GM20431 (cell line): ENCODE measurements around the gene TAGLN.
"Not testable (repeated sequence)": the region's sequence is repeated elsewhere in the genome, so short reads cannot be mapped to it uniquely, and the experiment has no call there.

Source experiments
- in situ Hi-C: fragments of 300-500 bp; cut with MseI, MboI; formaldehyde crosslinking; loops from one replicate; pipeline ENCODE4 v1.15.0; 2020; ENCODE audit warnings: low sequenced_read_pairs; ENCODE audit not compliant: unreplicated experiment

TAGLN gene

GRCh38 chr11:117193130-117194020, 5.8 kb upstream of the TAGLN start:
- in situ Hi-C loops = no loop called here

- in situ Hi-C loops = no loop called here
These were observed 4.9 kb upstream of the TAGLN start for GRCh38 chr11:117194267-117194666.

GRCh38 chr11:117195258-117195657, 3.9 kb upstream of the TAGLN start:
- in situ Hi-C loops = no loop called here

- in situ Hi-C loops = no loop called here
These were observed 3.4 kb upstream of the TAGLN start for GRCh38 chr11:117195761-117196160.

GRCh38 chr11:117197006-117197405, 2.2 kb upstream of the TAGLN start:
- in situ Hi-C loops = no loop called here

- in situ Hi-C loops = no loop called here
These were observed 1.4 kb upstream of the TAGLN start for GRCh38 chr11:117197516-117198456.

GRCh38 chr11:117198613-117199012, 557 bp upstream of the TAGLN start:
- in situ Hi-C loops = no loop called here

GRCh38 chr11:117199916-117200812, 994 bp downstream of the TAGLN start:
- in situ Hi-C loops = no loop called here

- in situ Hi-C loops = no loop called here
These were observed 1.9 kb downstream of the TAGLN start for GRCh38 chr11:117200813-117201657.

- in situ Hi-C loops = no loop called here
These were observed 2.6 kb downstream of the TAGLN start for GRCh38 chr11:117201658-117202305.

- in situ Hi-C loops = no loop called here
These were observed 3.4 kb downstream of the TAGLN start for GRCh38 chr11:117202386-117203068.

GRCh38 chr11:117203069-117203407, 3.9 kb downstream of the TAGLN start:
- in situ Hi-C loops = no loop called here

GRCh38 chr11:117204283-117205080, 5.3 kb downstream of the TAGLN start:
- in situ Hi-C loops = no loop called here

GRCh38 chr11:117205211-117205818, 6.1 kb downstream of the TAGLN start:
- in situ Hi-C loops = no loop called here

GRCh38 chr11:117206111-117206510, 6.9 kb downstream of the TAGLN start:
- in situ Hi-C loops = not testable (repeated sequence)

GRCh38 chr11:117206859-117207258, 7.7 kb downstream of the TAGLN start:
- in situ Hi-C loops = not testable (repeated sequence)

GRCh38 chr11:117207481-117207880, 8.3 kb downstream of the TAGLN start:
- in situ Hi-C loops = not testable (repeated sequence)
